ENCODE data around the gene VPS13C. TPM values are rescaled to one million over a fixed set of nuclear protein-coding genes. Genes with fewer than 3 reads are reported as not detected.
A peak's percentile ranks its signal among the peaks of the same experiment; 100 is the strongest.

Gene VPS13C
- polyA plus RNA-seq, 3 donors = 12.0 to 32.2 (median 18.4) TPM

GRCh38 chr15:61929452-61929851 lies 130.8 kb downstream of the VPS13C start:
- Histone ChIP-seq H3K4me2 (replicated peaks; ENCODE audit: extremely low read depth, low read length, poor library complexity, severe bottlenecking) (no peak overlapping the region), H3K27me3 (ENCODE audit: control insufficient read depth in 2 of 2, insufficient read depth in 2 of 2, low read length in 2 of 2) (no peaks in the 10 kb centered on the region), H3K36me3 (replicated peaks in 1 of 2; ENCODE audit: control insufficient read depth in 1 of 2, insufficient read depth in 2 of 2, low read length in 2 of 2) (peaks cover 75 to 85% of the 10 kb centered on the region in 2 donors), H4K20me1 (ENCODE audit: insufficient read depth, low read length) (peaks cover 3% of the 10 kb centered on the region), H3K9me3 (replicated peaks in 1 of 2; ENCODE audit: control insufficient read depth in 1 of 2, insufficient read depth in 1 of 2, low read length in 2 of 2) (no peaks in the 10 kb centered on the region), H3K79me2 (ENCODE audit: insufficient read depth, low read length) (no peaks in the 10 kb centered on the region), H3K9ac (ENCODE audit: insufficient read depth, low read length, poor library complexity, severe bottlenecking) (no peak overlapping the region), H3K4me1 (ENCODE audit: control insufficient read depth in 1 of 2, insufficient read depth in 2 of 2, low read length in 2 of 2) (no peaks in the 10 kb centered on the region), H2AFZ (ENCODE audit: insufficient read depth, low read depth, low read length, poor library complexity, severe bottlenecking) (no peak overlapping the region), H3K27ac (ENCODE audit: low read depth in 1 of 2, low read length in 2 of 2) (no peak overlapping the region), H3K4me3 (replicated peaks in 1 of 3; ENCODE audit: low read depth in 2 of 3, low read length in 3 of 3) (no peak overlapping the region)
- peak overlapping the region in 1 of 7 donors; percentile 27 for H3K27ac Mint-ChIP-seq
- no peak overlapping the region for H3K4me3 Mint-ChIP-seq
- no peak for DNase-seq
- no peaks in the 10 kb centered on the region for H3K27me3 Mint-ChIP-seq (ENCODE audit: low read depth in 3 of 3)
- peaks cover 54 to 61% of the 10 kb centered on the region in 2 donors for H3K36me3 Mint-ChIP-seq
- peaks cover 0 to 2% (median 0%) of the 10 kb centered on the region in 7 donors for H3K9me3 Mint-ChIP-seq
- H3K4me1 Mint-ChIP-seq = no peaks in the 10 kb centered on the region
- no peak for TF ChIP-seq CTCF (IDR thresholded peaks at IDR 0.05)
- intact Hi-C loops (cut with micrococcal nuclease) = no loop called here

GRCh38 chr15:61923173-61923572 lies 137.1 kb downstream of the VPS13C start:
- DNase-seq = no peak

More at GRCh38 chr15:61923173-61923572, 137.1 kb downstream of the VPS13C start:
- H3K9ac ChIP-seq (ENCODE audit: insufficient read depth, low read length, poor library complexity, severe bottlenecking) = no peak overlapping the region
- intact Hi-C loops (cut with micrococcal nuclease) = no loop called here
- no peak overlapping the region for H3K4me3 ChIP-seq (replicated peaks in 1 of 3; ENCODE audit: low read depth in 2 of 3, low read length in 3 of 3)
- H3K36me3 ChIP-seq (replicated peaks in 1 of 2; ENCODE audit: control insufficient read depth in 1 of 2, insufficient read depth in 2 of 2, low read length in 2 of 2) = peaks cover 79 to 93% of the 10 kb centered on the region in 2 donors
- no peak overlapping the region for H3K27ac ChIP-seq (ENCODE audit: low read depth in 1 of 2, low read length in 2 of 2)
- H3K27me3 ChIP-seq (ENCODE audit: control insufficient read depth in 2 of 2, insufficient read depth in 2 of 2, low read length in 2 of 2) = no peaks in the 10 kb centered on the region
- H3K27me3 Mint-ChIP-seq (ENCODE audit: low read depth in 3 of 3) = no peaks in the 10 kb centered on the region
- no peaks in the 10 kb centered on the region for H3K9me3 Mint-ChIP-seq
- no peaks in the 10 kb centered on the region for H3K4me1 Mint-ChIP-seq
- no peak overlapping the region for H3K4me2 ChIP-seq (replicated peaks; ENCODE audit: extremely low read depth, low read length, poor library complexity, severe bottlenecking)
- WGBS (ENCODE audit: insufficient coverage) = 81% methylated on average over 2 of the region's 3 CpGs
- no peak overlapping the region for H2AFZ ChIP-seq (ENCODE audit: insufficient read depth, low read depth, low read length, poor library complexity, severe bottlenecking)
- no peak for TF ChIP-seq CTCF (IDR thresholded peaks at IDR 0.05)
- H3K79me2 ChIP-seq (ENCODE audit: insufficient read depth, low read length) = no peaks in the 10 kb centered on the region
- H4K20me1 ChIP-seq (ENCODE audit: insufficient read depth, low read length) = peaks cover 3% of the 10 kb centered on the region
- H3K27ac Mint-ChIP-seq = peak overlapping the region in 1 of 7 donors; percentile 10
- H3K9me3 ChIP-seq (replicated peaks in 1 of 2; ENCODE audit: control insufficient read depth in 1 of 2, insufficient read depth in 1 of 2, low read length in 2 of 2) = no peaks in the 10 kb centered on the region
- no peaks in the 10 kb centered on the region for H3K4me1 ChIP-seq (ENCODE audit: control insufficient read depth in 1 of 2, insufficient read depth in 2 of 2, low read length in 2 of 2)
- no peak overlapping the region for H3K4me3 Mint-ChIP-seq
- peaks cover 54 to 68% of the 10 kb centered on the region in 2 donors for H3K36me3 Mint-ChIP-seq

All from CD14-positive monocyte (primary cell).